ENCODE results near the gene EXPH5. TPM values are rescaled to one million over a fixed set of nuclear protein-coding genes. Genes with fewer than 3 reads are reported as not detected.
A peak's percentile ranks its signal among the peaks of the same experiment; 100 is the strongest.

Gene EXPH5
- total and polyA plus RNA-seq, 9 of the 15 experiments (the other 6 are each of a cell fraction or from before 2014, with no cell fraction given) = 1.3 to 8.5 (median 4.8) TPM

DNA sequence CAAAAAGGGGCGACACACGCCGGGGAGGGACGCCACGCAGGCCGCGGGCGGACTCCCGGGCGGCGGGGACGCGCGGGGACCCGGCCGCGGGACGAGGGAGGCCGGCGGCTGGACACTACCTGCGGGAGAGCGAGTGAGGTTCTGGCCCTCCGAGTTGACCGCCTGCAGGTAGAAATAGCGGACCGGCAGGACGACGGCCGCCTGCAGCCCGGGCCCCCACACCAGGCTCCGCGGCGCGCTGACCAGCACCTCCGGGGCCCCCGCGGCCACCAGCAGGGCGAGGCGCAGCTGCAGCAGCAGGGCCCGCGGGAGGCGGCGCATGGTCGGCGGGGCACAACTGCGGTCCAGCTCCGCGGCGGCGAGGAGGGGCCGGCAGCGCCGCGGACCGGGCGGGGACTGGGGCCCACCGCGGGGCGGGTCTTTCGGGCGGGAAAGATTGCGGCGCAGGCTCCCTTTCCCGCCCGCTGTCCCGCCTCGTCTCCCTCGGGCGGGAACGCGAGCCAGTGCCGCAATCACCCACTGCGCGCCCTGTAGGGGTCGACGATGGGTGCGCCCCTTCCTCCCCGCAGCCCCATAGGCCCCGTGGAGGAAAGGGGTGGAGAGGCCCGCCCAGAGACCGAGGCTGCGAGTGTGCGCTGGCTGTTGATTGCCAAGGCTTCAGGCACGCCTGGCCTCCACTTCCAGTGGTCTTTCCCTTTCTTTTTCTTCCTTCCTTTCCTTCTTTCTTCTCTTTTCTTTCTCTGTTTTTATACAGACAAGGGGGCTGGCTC, 95.3 kb downstream of the EXPH5 start, which contains the start of gene POGLUT3 (continued):
- TF ChIP-seq MGA (IDR thresholded peaks at IDR 0.05) (peak; percentile 96), FOXJ2 (tag; IDR thresholded peaks at IDR 0.05) (0 out of 2 replicates have a peak, but pooled peaks have one; percentile 28), EZH2 (IDR thresholded peaks at IDR 0.05; ENCODE audit: borderline replicate concordance, low read depth, low read length) (no peak), CHCHD3 (CRISPR knock-in tag; IDR thresholded peaks at IDR 0.05) (no peak), FOS (IDR thresholded peaks at IDR 0.05; ENCODE audit: extremely low read depth, insufficient read length) (no peak), ZNF23 (CRISPR knock-in tag; IDR thresholded peaks at IDR 0.05) (no peak), PTRF (tag; IDR thresholded peaks at IDR 0.05) (no peak), CXXC5 (CRISPR knock-in tag; IDR thresholded peaks at IDR 0.05) (peak; percentile 91), FOXJ3 (CRISPR knock-in tag; IDR thresholded peaks at IDR 0.05) (no peak), SAP30 (IDR thresholded peaks at IDR 0.05; ENCODE audit: borderline replicate concordance, insufficient read depth, low read depth, low read length, poor library complexity, severe bottlenecking) (peak; percentile 60), PRMT5 (CRISPR knock-in tag; IDR thresholded peaks at IDR 0.05) (no peak)
- TF ChIP-seq, protein P1, sequence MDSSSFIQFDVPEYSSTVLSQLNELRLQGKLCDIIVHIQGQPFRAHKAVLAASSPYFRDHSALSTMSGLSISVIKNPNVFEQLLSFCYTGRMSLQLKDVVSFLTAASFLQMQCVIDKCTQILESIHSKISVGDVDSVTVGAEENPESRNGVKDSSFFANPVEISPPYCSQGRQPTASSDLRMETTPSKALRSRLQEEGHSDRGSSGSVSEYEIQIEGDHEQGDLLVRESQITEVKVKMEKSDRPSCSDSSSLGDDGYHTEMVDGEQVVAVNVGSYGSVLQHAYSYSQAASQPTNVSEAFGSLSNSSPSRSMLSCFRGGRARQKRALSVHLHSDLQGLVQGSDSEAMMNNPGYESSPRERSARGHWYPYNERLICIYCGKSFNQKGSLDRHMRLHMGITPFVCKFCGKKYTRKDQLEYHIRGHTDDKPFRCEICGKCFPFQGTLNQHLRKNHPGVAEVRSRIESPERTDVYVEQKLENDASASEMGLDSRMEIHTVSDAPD (CRISPR knock-in tag; IDR thresholded peaks at IDR 0.05) = no peak
- TF ChIP-seq, protein P2, sequence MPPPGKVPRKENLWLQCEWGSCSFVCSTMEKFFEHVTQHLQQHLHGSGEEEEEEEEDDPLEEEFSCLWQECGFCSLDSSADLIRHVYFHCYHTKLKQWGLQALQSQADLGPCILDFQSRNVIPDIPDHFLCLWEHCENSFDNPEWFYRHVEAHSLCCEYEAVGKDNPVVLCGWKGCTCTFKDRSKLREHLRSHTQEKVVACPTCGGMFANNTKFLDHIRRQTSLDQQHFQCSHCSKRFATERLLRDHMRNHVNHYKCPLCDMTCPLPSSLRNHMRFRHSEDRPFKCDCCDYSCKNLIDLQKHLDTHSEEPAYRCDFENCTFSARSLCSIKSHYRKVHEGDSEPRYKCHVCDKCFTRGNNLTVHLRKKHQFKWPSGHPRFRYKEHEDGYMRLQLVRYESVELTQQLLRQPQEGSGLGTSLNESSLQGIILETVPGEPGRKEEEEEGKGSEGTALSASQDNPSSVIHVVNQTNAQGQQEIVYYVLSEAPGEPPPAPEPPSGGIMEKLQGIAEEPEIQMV (tag; conservative IDR thresholded peaks at IDR 0.05; ENCODE audit: low read depth) = no peak
